ENCODE data around the gene DTNB. TPM values are rescaled to one million over a fixed set of nuclear protein-coding genes. Genes with fewer than 3 reads are reported as not detected.

DTNB gene
- total RNA-seq, 4 donors from 2014 or later: 12.4 to 28.8 (median 14.9) TPM

GRCh38 chr2:25684577-25685473 lies 11.4 kb upstream of the DTNB start:
- Histone ChIP-seq H3K4me1 (no peaks in the 10 kb centered on the region), H3K27me3 (no peaks in the 10 kb centered on the region), H3K27ac (no peak overlapping the region), H3K36me3 (no peaks in the 10 kb centered on the region), H3K9me3 (no peaks in the 10 kb centered on the region), H3K4me3 (no peak overlapping the region)
- intact Hi-C loops (cut with DNase I; ENCODE audit: low total_unique reads): no loop called here
- TF ChIP-seq CTCF (IDR thresholded peaks at IDR 0.05): no peak
- TF ChIP-seq POLR2A (IDR thresholded peaks at IDR 0.05): no peak
- no peak for DNase-seq

- TF ChIP-seq POLR2A (IDR thresholded peaks at IDR 0.05) (no peak), CTCF (IDR thresholded peaks at IDR 0.05) (no peak)
- H3K36me3 ChIP-seq: no peaks in the 10 kb centered on the region
These were observed 8.7 kb upstream of the DTNB start for GRCh38 chr2:25682082-25682481.

GRCh38 chr2:25677877-25678276 lies 4.5 kb upstream of the DTNB start:
- DNase-seq: no peak
- H3K27ac ChIP-seq: no peak overlapping the region
- no peaks in the 10 kb centered on the region for H3K9me3 ChIP-seq
- intact Hi-C loops (cut with DNase I; ENCODE audit: low total_unique reads): no loop called here
- no peak overlapping the region for H3K4me3 ChIP-seq
- TF ChIP-seq CTCF (IDR thresholded peaks at IDR 0.05): no peak
- no peak for TF ChIP-seq POLR2A (IDR thresholded peaks at IDR 0.05)
- no peaks in the 10 kb centered on the region for H3K36me3 ChIP-seq
- H3K4me1 ChIP-seq: no peaks in the 10 kb centered on the region
- no peaks in the 10 kb centered on the region for H3K27me3 ChIP-seq

More at GRCh38 chr2:25682082-25682481, 8.7 kb upstream of the DTNB start:
- H3K4me3 ChIP-seq: no peak overlapping the region
- no peaks in the 10 kb centered on the region for H3K4me1 ChIP-seq
- H3K27me3 ChIP-seq: no peaks in the 10 kb centered on the region
- DNase-seq: no peak
- H3K27ac ChIP-seq: no peak overlapping the region
- intact Hi-C loops (cut with DNase I; ENCODE audit: low total_unique reads): no loop called here
- no peaks in the 10 kb centered on the region for H3K9me3 ChIP-seq

- no peaks in the 10 kb centered on the region for H3K4me1 ChIP-seq
- intact Hi-C loops (cut with DNase I; ENCODE audit: low total_unique reads): no loop called here
- no peaks in the 10 kb centered on the region for H3K36me3 ChIP-seq
- no peaks in the 10 kb centered on the region for H3K9me3 ChIP-seq
- H3K27ac ChIP-seq: peak overlapping the region; percentile 76 to 87
- H3K4me3 ChIP-seq: peak overlapping the region; percentile 64 to 73
- H3K27me3 ChIP-seq: no peaks in the 10 kb centered on the region
- TF ChIP-seq POLR2A (IDR thresholded peaks at IDR 0.05) (no peak), CTCF (IDR thresholded peaks at IDR 0.05) (no peak)
- no peak for DNase-seq
These were observed 643 bp upstream of the DTNB start for GRCh38 chr2:25674077-25674362.

DNA sequence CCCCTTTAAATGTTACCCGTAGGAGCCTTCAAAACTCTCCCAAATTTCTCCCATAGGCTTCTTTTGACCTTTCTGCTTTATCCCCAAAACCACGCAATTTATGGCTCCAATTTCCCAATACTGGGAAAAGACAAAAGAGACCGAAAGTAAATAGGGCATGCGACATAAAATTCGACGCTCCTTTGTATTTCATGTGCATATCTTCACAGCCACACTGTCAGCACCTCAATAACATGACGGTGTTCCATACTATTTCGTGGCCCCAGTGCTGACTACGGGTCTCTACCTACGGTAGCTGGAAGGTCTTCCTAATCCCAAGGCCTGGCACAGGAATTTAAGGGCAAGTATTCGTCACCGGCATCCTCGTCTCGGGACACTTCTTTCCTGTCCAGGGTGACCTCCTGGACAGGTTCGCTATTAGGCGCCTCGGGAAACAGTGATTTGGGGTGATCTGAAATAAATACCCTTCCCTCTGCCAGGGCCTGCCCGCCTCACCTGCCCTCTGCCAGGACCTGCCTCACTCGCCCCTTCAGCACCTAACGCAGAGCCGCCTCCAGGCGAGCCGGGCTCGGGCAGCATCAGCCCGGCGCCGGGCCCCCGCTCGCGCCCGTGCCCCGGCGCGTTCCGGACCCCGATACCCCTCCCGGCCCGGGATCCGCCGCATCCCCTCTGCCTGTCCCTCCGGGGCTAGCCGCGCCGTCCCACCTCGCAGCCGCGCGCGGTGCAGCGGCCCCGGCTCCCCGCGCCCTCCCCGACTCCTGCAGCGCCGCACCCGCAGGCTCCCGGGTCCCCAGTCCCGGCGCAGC lies 680 bp downstream of the DTNB start:
- Histone ChIP-seq H3K4me3 (peak overlapping the region; percentile 48 to 73), H3K36me3 (no peaks in the 10 kb centered on the region), H3K4me1 (no peaks in the 10 kb centered on the region), H3K27ac (peak overlapping the region; percentile 76 to 93), H3K27me3 (no peaks in the 10 kb centered on the region), H3K9me3 (no peaks in the 10 kb centered on the region)
- TF ChIP-seq POLR2A (IDR thresholded peaks at IDR 0.05): no peak
- peak; percentile 58 for DNase-seq
- intact Hi-C loops (cut with DNase I; ENCODE audit: low total_unique reads): no loop called here

Data from uterus (tissue), 4 donors.